Pancreas (tissue), 10 donors: ENCODE results near the gene XIRP2. TPM values are rescaled to one million over a fixed set of nuclear protein-coding genes. Genes with fewer than 3 reads are reported as not detected.

ENCODE experiments used
- ATAC-seq, 4 donors: fragments of 200-7000 bp; cut with Tn5 transposase; one replicate each; pipeline versions ENCODE4 v1.8.0 to v1.9.1; 2020; ENCODE audit warnings: mild to moderate bottlenecking in 4 of 4, moderate library complexity in 4 of 4
- DNase-seq, 6 donors: peaks; one replicate each; pipeline ENCODE4 v3.0.0-alpha.2; 2020
- FAIRE-seq: peaks from 2 replicates; lab custom pipeline; 2012; peaks lifted over from hg19 to GRCh38; lab: Jason Lieb, UNC
- H3K27ac ChIP-seq, 4 donors: fragments of 200-600 bp; sonication (generic); 1 replicate in 3 of 4; 2 replicates in 1 of 4; pipeline versions ENCODE4 v1.5.0 to v1.8.0; 2020
- H3K27me3 ChIP-seq, 4 donors: fragments of 200-600 bp; one replicate each; pipeline ENCODE4 v1.8.0; 2021
- H3K36me3 ChIP-seq, 3 donors: fragments of 200-600 bp; sonication (generic) in 1 of 3; one replicate each; pipeline versions ENCODE4 v1.5.0 to v1.8.0; 2020 to 2021
- H3K4me1 ChIP-seq, 3 donors: fragments of 200-600 bp; one replicate each; pipeline ENCODE4 v1.8.0; 2021
- H3K4me3 ChIP-seq, 4 donors: fragments of 200-600 bp; sonication (generic) in 2 of 4; one replicate each; pipeline versions ENCODE4 v1.5.0 to v1.8.0; 2020 to 2021
- H3K9me3 ChIP-seq, 4 donors: fragments of 200-600 bp; one replicate each; pipeline ENCODE4 v1.8.0; 2021
- CTCF ChIP-seq, 4 donors: fragments of 200-600 bp; sonication (generic) in 3 of 4; IDR thresholded peaks; one replicate each; pipeline versions ENCODE4 v1.5.0 to v1.8.0; 2021; ENCODE audit warnings: antibody characterized with exemption in 4 of 4
- WGBS, 2 donors: extraction: QIAGEN DNeasy Blood & Tissue Kit; methylation state at CpG; one replicate each; pipeline ENCODE4 v1.1.7; 2013; 5-methylcytosine and 5-hydroxymethylcytosine counted together
- intact Hi-C, 3 donors: fragments of 100-400 bp; cut with DNase I; formaldehyde crosslinking; loops; one replicate each; pipeline versions ENCODE4 v1.11.1 to v1.14.2; 2022
- polyA plus RNA-seq, 2 donors: library from polyadenylated mRNA; stranded (reverse); fragments of 200-250 nt; gene quantifications; one replicate each; pipeline ENCODE4 v1.2.3, GENCODE V29; 2013
- total RNA-seq, 6 donors: library from RNA; stranded (reverse); fragmentation: NEBNext Ultra II Directional in 4 of 6; extraction: Animal tissue kit (Norgen Biotek cat#: 25700) in 4 of 6; gene quantifications; one replicate each; pipeline versions ENCODE4 v1.2.1 to v1.2.4, GENCODE V29; 2021 to 2023
- donor health status: healthy with polysubstance abuse.
- donor health status: DM: no; HTN: no; CAD: no; lungs with moderate emphysema.
- donor health status: DM: no; HTN: no; CAD: no.
- donor health status: control.
- donor health status: control.
- donor health status: Bipolar disorder and iron deficiency.
- donor health status: DM: yes; HTN: yes; CAD: no.
- donor health status: DM: no; HTN: no; CAD: no.
- donor health status: DM: no; HTN: no; CAD: no.
- donor health status: DM: yes; HTN: yes; CAD: no.

XIRP2 gene
- total and polyA plus RNA-seq, 8 donors, result 0.08 to 0.35 (median 0.28) TPM; not detected in 5

GRCh38 chr2:167279810-167280209, 391.5 kb downstream of the XIRP2 start:
- H3K27me3 ChIP-seq, result no peaks in the 10 kb centered on the region
- H3K36me3 ChIP-seq, result no peaks in the 10 kb centered on the region
- H3K9me3 ChIP-seq, result no peaks in the 10 kb centered on the region
- DNase-seq (no peak), FAIRE-seq (no peak), ATAC-seq (no peak)
- no peaks in the 10 kb centered on the region for H3K4me1 ChIP-seq
- intact Hi-C loops, result no loop called here
- no peak for TF ChIP-seq CTCF (IDR thresholded peaks at IDR 0.05)
- WGBS, 2 donors, result 63% methylated on average over 5 of the region's 5 CpGs
- no peak overlapping the region for H3K27ac ChIP-seq
- H3K4me3 ChIP-seq, result no peak overlapping the region

GRCh38 chr2:167287212-167287611, 398.9 kb downstream of the XIRP2 start:
- Histone ChIP-seq H3K9me3 (no peaks in the 10 kb centered on the region), H3K4me3 (no peak overlapping the region), H3K36me3 (no peaks in the 10 kb centered on the region), H3K4me1 (no peaks in the 10 kb centered on the region), H3K27me3 (peaks cover 0 to 13% (median 2%) of the 10 kb centered on the region in 4 donors), H3K27ac (no peak overlapping the region)
- intact Hi-C loops, result no loop called here
- no peak for TF ChIP-seq CTCF (IDR thresholded peaks at IDR 0.05)
- no peak for FAIRE-seq
- DNase-seq, result no peak
- ATAC-seq, result no peak
- WGBS, 2 donors, result 85 to 87% methylated on average over 3 of the region's 3 CpGs

DNA sequence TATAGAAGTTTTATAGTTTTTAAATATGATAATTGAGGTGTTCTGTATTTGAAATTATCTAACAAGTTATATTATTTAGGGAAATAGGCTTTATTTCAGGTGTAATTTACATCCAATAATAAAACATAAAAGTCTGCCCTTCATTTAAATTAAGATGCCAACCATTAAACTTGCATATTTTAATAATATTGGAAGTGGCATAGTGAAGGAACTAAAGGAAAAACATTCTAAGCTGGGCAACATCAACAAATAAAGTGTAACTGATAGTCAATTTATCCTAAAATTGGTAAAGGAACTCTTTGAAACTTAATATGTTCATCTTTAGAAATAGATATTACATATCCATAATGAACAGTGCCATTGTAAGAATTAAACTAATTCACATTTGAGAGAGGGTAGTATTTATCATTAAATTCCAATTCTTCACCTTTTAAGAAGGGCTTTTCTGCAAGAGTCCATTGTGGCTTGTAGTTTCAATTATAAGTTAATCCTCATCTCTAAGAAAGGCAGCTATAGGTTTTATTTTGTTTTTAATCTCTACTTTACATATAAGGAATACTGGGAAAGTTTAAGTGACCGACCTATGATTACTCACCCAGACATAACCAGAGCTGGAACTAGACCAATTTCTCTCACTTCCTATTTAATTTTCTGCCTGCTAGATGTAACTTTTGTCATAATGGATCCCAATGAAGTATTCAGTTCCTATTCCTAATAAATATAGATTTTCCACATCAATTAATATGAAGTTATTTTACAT, 401.6 kb downstream of the XIRP2 start:
- DNase-seq (no peak), FAIRE-seq (no peak), ATAC-seq (no peak)
- no peak overlapping the region for H3K4me3 ChIP-seq
- intact Hi-C loops, result no loop called here
- peaks cover 0 to 13% (median 2%) of the 10 kb centered on the region in 4 donors for H3K27me3 ChIP-seq
- no peaks in the 10 kb centered on the region for H3K36me3 ChIP-seq
- no peaks in the 10 kb centered on the region for H3K9me3 ChIP-seq
- no peak for TF ChIP-seq CTCF (IDR thresholded peaks at IDR 0.05)
- 74 to 93% methylated on average over 1 of the region's 1 CpG for WGBS, 2 donors
- no peak overlapping the region for H3K27ac ChIP-seq
- H3K4me1 ChIP-seq, result peaks cover 0 to 5% (median 0%) of the 10 kb centered on the region in 3 donors

- no peaks in the 10 kb centered on the region for H3K36me3 ChIP-seq
- H3K27ac ChIP-seq, result peak within 1 kb of the TSS; percentile 48 to 85 (median 76)
- intact Hi-C loops, result no loop called here
- DNase-seq, result peak; percentile 85 to 93 (median 88)
- peak in 1 of 4 donors; percentile 9 for TF ChIP-seq CTCF (IDR thresholded peaks at IDR 0.05)
- 0 to 1% methylated on average over 67 to 79 of the region's 79 CpGs for WGBS, 2 donors
- H3K9me3 ChIP-seq, result no peaks in the 10 kb centered on the region
- peak within 1 kb of the TSS; percentile 64 to 76 (median 68) for H3K4me3 ChIP-seq
- peaks cover 0 to 31% (median 8%) of the 10 kb centered on the region in 4 donors for H3K27me3 ChIP-seq
- ATAC-seq, result peak; percentile 97 to 99 (median 98)
- peaks cover 0 to 5% (median 0%) of the 10 kb centered on the region in 3 donors for H3K4me1 ChIP-seq
- no peak for FAIRE-seq
These were observed 404.3 kb downstream of the XIRP2 start, which contains the start of gene B3GALT1 for GRCh38 chr2:167292430-167293171. Gene B3GALT1, plus strand, starts transcription at chr2:167293001.
